GM06990 (cell line): ENCODE measurements around the gene PES1.

Experiments used
- DNase-seq: peaks from one replicate; pipeline ENCODE4 v3.0.0-alpha.2; 2011; ENCODE audit not compliant: insufficient read length; ENCODE audit errors: extremely low read depth
- H3K27me3 ChIP-seq: replicated peaks from 2 replicates; pipeline ENCODE4 v1.6.0; 2011; ENCODE audit warnings: low read length; ENCODE audit not compliant: control insufficient read depth, insufficient read depth
- H3K36me3 ChIP-seq: 2 replicates; pipeline ENCODE4 v1.5.1; 2011; ENCODE audit warnings: low read length; ENCODE audit not compliant: control insufficient read depth, insufficient read depth
- H3K4me3 ChIP-seq: replicated peaks from 2 replicates; pipeline ENCODE4 v1.5.1; 2011; ENCODE audit warnings: low read depth, mild to moderate bottlenecking, control low read depth, low read length
- CTCF ChIP-seq: IDR thresholded peaks from 2 replicates; pipeline ENCODE4 v1.5.1; 2011; ENCODE audit warnings: low read length, control low read depth, mild to moderate bottlenecking, inconsistent platforms; ENCODE audit not compliant: insufficient read depth, poor library complexity, severe bottlenecking

The PES1 gene

GRCh38 chr22:30605449-30606110 is 13.9 kb upstream of the PES1 start:
- Histone ChIP-seq H3K4me3 (no peak overlapping the region), H3K27me3 (no peaks in the 10 kb centered on the region), H3K36me3 (no peaks in the 10 kb centered on the region)
- DNase-seq = peak; percentile 36
- peak; percentile 87 for TF ChIP-seq CTCF

- Histone ChIP-seq H3K36me3 (no peaks in the 10 kb centered on the region), H3K27me3 (no peaks in the 10 kb centered on the region), H3K4me3 (no peak overlapping the region)
- DNase-seq = no peak
- TF ChIP-seq CTCF = no peak
Observed at GRCh38 chr22:30604723-30605122, 13.0 kb upstream of the PES1 start.

GRCh38 chr22:30603801-30604200 is 12.1 kb upstream of the PES1 start:
- DNase-seq = no peak
- Histone ChIP-seq H3K27me3 (no peaks in the 10 kb centered on the region), H3K36me3 (no peaks in the 10 kb centered on the region), H3K4me3 (no peak overlapping the region)
- TF ChIP-seq CTCF = no peak

GRCh38 chr22:30602049-30602448 is 10.3 kb upstream of the PES1 start:
- peak; percentile 44 for TF ChIP-seq CTCF
- no peak overlapping the region for H3K4me3 ChIP-seq
- no peak for DNase-seq
- no peaks in the 10 kb centered on the region for H3K36me3 ChIP-seq
- H3K27me3 ChIP-seq = no peaks in the 10 kb centered on the region

- no peak for DNase-seq
- Histone ChIP-seq H3K4me3 (no peak overlapping the region), H3K27me3 (no peaks in the 10 kb centered on the region), H3K36me3 (no peaks in the 10 kb centered on the region)
- no peak for TF ChIP-seq CTCF
Observed at GRCh38 chr22:30601464-30601863, 9.8 kb upstream of the PES1 start.

- H3K36me3 ChIP-seq = no peaks in the 10 kb centered on the region
- no peak for TF ChIP-seq CTCF
- no peak for DNase-seq
- H3K4me3 ChIP-seq = no peak overlapping the region
- H3K27me3 ChIP-seq = no peaks in the 10 kb centered on the region
Observed at GRCh38 chr22:30600921-30601320, 9.2 kb upstream of the PES1 start.
